GM18526 (cell line): ENCODE measurements around the gene MXI1.
A peak's percentile ranks its signal among the peaks of the same experiment; 100 is the strongest.

Experiments
- POLR2A ChIP-seq: IDR thresholded peaks from 3 replicates; pipeline ENCODE4 v1.6.1; 2011; ENCODE audit not compliant: insufficient read length; ENCODE audit errors: extremely low read depth

MXI1 gene

GRCh38 chr10:110207011-110207804 lies at the start of gene MXI1:
Gene MXI1, plus strand, starts transcription at chr10:110207605. Its CDS starts 204 bp downstream, at chr10:110207809.
- peak; percentile 17 for TF ChIP-seq POLR2A

DNA sequence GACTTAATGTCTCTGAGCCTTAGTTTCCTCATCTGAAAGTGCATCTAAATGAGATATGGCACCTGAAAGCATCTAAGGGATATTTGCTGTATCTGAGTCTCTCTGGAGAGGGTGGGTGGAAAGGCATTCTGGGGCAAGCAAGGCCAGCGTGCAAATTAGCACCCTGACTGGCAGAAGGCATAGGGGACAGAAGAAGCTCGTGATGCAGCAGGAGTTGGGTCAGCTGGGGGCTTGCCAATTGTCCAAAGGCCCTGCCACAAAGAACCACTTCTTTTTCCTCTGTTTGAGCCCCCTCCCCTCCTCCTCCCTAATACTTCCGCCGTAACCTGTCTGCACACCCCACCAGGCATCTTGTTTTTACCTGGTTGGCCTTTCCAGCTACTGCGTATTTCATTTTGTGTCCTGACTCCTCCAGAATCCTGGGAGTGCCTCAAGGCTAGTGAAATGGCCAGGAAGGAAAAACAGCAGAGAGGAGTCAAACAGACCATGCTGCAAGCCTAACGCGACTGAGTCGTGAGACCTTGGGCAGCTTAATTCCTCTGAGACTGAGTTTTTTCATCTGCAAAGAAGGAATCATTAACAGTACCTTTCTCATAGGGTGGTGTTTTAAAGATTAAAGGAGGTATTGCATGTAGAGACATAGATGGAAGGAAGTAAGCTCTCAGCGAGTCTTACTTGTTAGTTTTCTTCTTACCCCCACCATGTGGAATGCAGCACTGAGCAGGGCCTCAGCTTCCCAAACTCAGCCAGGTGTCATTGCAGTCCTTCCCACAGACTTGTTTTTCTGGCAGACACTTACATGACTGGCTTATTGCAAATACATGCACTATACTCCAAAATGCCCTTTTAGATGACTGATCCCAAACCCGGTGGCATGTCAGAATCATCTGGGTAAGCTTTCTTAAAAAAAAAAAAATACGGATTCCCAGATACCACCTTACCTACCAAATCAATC lies 49.1 kb upstream of the MXI1 start:
- no peak for TF ChIP-seq POLR2A

DNA sequence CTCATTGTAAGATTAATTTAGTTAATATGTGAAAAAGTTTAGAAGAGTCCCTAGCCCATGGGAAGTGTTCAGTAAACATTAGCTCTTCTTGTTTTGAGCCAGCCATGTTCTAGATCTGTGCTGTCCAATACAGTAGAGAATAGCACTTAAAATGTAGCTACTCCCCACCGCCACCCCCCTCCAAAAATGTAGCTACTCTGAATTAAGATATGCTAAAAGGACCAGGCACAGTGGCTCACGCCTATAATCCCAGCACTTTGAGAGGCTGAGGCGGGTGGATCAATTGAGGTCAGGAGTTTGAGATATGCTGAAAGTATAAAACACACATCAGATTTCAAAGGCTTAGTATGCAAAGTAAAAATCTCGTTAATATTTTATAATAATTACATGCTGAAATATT lies 47.3 kb upstream of the MXI1 start:
- TF ChIP-seq POLR2A: no peak

- TF ChIP-seq POLR2A: no peak
These were observed 46.9 kb upstream of the MXI1 start for GRCh38 chr10:110160522-110160921.

GRCh38 chr10:110162741-110163145 lies 44.7 kb upstream of the MXI1 start:
- TF ChIP-seq POLR2A: no peak

DNA sequence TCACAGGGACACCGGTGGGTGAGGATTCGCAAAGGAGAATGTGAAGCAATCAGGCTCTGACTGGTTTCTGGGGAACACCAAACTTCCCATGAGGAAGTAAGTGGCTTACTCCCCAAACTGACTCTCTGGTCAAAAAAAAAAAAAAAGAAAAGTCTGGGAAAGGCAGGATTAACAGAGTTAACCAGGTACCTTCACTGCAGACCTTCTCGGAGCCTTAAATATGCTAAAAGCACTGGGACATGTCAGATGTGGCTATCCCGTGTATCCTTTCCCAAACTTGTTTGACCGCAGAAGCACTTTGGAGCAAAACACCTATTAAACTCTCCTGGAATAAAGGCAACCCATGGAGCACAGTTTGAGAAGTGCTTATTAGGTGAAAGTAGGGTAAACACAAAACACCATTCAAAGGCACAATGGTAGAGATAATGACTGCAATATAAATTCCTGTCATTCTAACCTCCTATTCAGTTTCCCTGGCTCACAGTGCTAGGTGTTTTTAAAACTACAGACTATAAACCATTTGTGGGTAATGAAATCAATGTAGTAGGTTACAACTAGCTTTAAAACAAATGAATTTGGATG lies 44.1 kb upstream of the MXI1 start:
- no peak for TF ChIP-seq POLR2A

DNA sequence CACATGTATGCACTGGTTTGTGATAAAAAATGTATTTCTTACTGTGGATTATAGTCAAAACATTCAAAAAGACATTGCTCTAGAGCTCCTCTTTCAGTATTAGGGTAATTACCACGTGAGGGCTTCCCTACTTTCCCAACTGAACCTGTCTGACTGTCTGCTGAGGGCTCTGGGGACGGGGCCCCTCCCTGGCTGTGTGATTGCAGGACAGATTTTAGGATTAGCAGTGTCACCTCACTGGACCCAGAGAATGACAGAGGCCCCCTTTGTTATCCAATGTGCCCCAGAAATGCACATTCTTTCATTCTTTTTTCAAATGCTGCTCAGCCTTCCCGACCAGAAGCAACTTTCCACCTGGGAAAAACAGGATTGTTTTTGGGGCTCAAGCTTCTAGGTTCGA lies 43.6 kb upstream of the MXI1 start:
- TF ChIP-seq POLR2A: no peak

DNA sequence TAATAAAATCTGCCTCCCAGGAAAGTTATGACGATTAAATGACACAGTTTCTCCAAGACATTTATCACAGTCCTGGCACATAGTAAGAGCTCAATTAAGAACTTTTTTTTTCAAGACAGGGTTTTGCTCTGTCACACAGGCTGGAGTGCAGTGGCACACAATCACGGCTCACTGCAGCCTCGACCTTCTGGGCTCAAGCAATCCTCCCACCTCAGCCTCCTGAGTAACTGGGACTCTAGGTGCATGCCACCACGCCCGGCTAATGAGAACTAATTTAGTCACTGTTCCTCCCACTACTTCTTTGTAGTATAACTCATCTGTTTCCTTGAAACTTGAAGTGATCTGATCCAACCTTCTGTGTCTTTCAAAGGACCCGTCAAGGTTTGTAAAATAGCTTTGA lies 42.2 kb upstream of the MXI1 start:
- TF ChIP-seq POLR2A: no peak

DNA sequence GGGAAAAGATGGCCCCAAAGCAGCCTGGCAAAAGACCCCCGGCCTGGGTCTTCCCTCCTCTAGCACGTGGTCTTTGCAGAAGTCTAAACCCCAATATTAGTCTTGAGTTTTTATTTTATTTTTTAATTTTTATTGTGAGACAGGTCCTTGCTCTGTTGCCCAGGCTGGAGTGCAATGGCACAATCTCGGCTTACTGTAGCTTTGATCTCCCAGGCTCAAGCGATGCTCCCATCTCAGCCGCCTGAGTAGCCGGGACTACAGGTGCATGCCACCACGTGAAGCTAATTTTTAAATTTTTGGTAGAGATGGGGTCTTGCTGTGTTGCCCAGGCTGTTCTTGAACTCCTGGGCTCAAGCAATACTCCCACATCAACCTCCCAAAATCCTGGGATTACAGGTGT lies 40.3 kb upstream of the MXI1 start:
- TF ChIP-seq POLR2A: no peak

- no peak for TF ChIP-seq POLR2A
These were observed 38.6 kb upstream of the MXI1 start for GRCh38 chr10:110168601-110169481.

GRCh38 chr10:110169586-110169985 lies 37.8 kb upstream of the MXI1 start:
- no peak for TF ChIP-seq POLR2A

DNA sequence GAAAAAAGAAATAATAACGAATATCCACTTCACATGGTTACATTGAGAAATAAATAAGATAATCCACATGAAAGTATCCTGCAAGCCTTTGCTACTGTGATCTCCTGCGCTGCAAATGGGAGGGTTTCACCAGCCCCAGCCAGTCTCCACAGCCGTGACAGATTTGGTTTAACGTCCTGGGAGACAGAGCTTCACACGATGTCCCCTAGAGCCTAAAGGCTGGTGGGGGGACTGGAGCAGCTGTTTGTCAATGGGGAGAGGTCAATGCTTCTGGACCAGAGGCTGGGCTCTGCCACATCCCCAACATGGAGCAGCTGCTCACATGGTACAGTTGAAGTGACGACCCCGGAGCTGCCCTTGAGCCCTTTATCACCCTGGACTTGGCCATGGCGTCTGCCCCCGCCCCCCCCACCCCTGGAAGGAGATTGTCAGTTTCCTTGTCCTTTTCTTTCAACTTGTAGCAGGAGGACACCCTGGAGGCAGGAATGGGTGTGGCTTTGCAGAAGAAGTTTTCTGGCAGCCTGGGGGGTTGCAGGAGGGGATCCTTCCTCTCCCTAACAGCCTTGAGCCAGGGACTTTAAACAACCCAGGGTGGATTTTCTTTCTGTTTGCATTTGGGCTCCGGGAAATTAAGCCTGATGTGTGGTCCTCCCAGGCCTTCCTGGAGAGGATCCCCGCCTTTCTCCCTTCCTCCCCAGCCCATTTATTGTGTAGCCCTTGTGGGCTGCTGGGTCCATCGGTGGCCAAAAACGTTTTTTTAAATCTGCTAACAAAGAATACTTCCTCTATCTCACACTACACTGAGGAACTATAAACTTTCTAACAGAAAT lies 37.0 kb upstream of the MXI1 start:
- no peak for TF ChIP-seq POLR2A

GRCh38 chr10:110171032-110171431 lies 36.4 kb upstream of the MXI1 start:
- TF ChIP-seq POLR2A: no peak

- TF ChIP-seq POLR2A: no peak
These were observed 35.2 kb upstream of the MXI1 start for GRCh38 chr10:110172155-110172554.

DNA sequence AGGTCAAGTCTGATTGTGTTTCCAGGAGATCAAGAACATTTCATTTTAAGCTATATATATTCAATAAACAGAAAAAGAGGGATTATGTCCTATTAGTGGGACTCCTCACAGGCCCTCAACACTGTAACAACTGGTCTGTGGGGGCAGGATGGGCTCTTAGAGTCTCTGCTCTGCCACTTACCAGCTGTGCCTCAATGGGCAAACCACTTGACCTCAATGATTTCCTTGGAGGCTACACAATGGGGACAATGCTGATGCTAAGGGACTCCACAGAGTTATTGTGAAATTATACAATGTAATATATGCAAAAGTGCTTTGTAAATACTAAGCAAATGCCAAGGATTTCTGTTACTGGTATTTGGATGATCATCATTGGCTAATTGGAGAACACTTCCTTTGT lies 33.2 kb upstream of the MXI1 start:
- TF ChIP-seq POLR2A: no peak
